Esophagus muscularis mucosa (tissue), 4 donors: Measurements from ENCODE around the gene TMEM154.

Experiments used
- EP300 ChIP-seq: sonication (generic); formaldehyde crosslinking; IDR thresholded peaks from one replicate; pipeline ENCODE4 v1.6.1; 2017; ENCODE audit warnings: antibody characterized with exemption
- POLR2A ChIP-seq: fragments of 450-650 bp; IDR thresholded peaks from one replicate; pipeline ENCODE4 v1.6.1; 2017; ENCODE audit warnings: antibody characterized with exemption, moderate library complexity, mild to moderate bottlenecking, low read depth
- POLR2AphosphoS5 ChIP-seq, 2 donors: sonication (generic); formaldehyde crosslinking; IDR thresholded peaks; one replicate each; pipeline ENCODE4 v1.6.1; 2017; ENCODE audit warnings: antibody characterized with exemption in 2 of 2
- TF ChIP-seq, protein P1 (sequence below), 3 experiments: fragments of 200-600 bp in 2 of 3; fragments of 450-650 bp in 1 of 3; sonication (generic) in 2 of 3; IDR thresholded peaks; one replicate each; pipeline ENCODE4 v1.5.1; 2017 to 2019; ENCODE audit warnings: antibody characterized with exemption in 3 of 3, mild to moderate bottlenecking in 2 of 3, moderate library complexity in 1 of 3

DNA sequence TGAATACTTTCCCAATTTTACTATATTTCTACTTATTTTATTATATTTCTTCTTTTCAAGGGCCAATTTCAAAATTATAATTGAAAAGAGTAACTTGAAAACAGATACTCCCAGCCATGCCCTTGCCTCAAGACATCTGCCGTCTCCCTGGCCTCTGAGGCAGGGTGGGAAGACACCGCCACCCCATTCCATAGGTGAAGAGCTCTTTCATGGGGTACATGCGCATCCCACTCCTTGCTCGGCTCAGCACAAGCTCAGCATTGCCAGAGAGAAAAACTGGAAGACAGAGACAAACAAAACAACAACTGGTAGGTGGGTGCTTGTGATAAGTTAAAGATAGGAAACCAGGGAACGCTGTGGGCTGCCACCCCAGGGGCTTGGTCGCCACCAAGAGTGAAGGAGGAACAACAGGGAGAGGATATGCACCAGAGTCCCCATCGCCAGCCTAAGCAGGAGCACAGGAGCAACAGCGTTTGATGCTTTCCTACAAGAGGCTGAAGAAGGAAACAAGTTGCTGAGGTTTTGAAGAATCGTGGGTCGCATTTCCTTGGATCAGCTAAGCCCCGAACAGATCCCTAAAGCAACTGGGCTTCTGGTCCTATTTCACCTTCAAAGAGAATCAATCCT, 11.3 kb downstream of the TMEM154 start:
- TF ChIP-seq EP300 (no peak), POLR2A (no peak), POLR2AphosphoS5 (IDR thresholded peaks at IDR 0.05) (no peak)
- TF ChIP-seq, protein P1, sequence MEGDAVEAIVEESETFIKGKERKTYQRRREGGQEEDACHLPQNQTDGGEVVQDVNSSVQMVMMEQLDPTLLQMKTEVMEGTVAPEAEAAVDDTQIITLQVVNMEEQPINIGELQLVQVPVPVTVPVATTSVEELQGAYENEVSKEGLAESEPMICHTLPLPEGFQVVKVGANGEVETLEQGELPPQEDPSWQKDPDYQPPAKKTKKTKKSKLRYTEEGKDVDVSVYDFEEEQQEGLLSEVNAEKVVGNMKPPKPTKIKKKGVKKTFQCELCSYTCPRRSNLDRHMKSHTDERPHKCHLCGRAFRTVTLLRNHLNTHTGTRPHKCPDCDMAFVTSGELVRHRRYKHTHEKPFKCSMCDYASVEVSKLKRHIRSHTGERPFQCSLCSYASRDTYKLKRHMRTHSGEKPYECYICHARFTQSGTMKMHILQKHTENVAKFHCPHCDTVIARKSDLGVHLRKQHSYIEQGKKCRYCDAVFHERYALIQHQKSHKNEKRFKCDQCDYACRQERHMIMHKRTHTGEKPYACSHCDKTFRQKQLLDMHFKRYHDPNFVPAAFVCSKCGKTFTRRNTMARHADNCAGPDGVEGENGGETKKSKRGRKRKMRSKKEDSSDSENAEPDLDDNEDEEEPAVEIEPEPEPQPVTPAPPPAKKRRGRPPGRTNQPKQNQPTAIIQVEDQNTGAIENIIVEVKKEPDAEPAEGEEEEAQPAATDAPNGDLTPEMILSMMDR (IDR thresholded peaks at IDR 0.05): no peak
